Epithelial cell of proximal tubule (primary cell): ENCODE measurements around the gene SKAP2. TPM values are rescaled to one million over a fixed set of nuclear protein-coding genes. Genes with fewer than 3 reads are reported as not detected.

Source experiments
- DNase-seq: peaks from one replicate; pipeline ENCODE4 v3.0.0-alpha.2; 2011; ENCODE audit warnings: low read depth
- H3K4me3 ChIP-seq: 2 replicates; pipeline ENCODE4 v1.5.1; 2011; ENCODE audit warnings: low read depth, mild to moderate bottlenecking, low read length
- total RNA-seq: library from RNA; depleted of rRNA; stranded (reverse); fragments of >200 nt; gene quantifications from 2 replicates; pipeline ENCODE4 v1.2.3, GENCODE V29; 2015
- TF ChIP-seq, protein P1 (sequence below): conservative IDR thresholded peaks from 2 replicates; pipeline ENCODE4 v1.5.1; 2012; ENCODE audit warnings: low read depth, mild to moderate bottlenecking, low read length

The SKAP2 gene
- total RNA-seq, 1 donor from 2014 or later = 31.5 TPM

DNA sequence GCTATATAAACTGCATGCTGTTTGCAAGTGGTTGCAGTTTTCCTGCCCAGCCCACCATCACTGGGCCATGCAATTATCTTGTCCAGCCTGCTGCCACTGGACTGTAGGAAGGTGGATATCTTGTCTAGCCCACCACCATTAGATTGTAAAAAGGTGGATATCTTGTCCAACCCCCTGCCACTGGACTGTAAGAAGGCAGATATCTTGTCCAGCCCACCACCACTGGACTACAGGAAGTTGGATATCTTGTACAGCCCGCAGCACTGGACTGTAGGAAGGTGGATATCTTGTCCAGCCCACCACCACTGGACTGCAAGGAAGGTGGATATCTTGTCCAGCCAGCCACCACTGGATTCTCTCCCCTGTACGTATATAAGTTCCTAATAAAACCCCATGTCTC, 69.8 kb downstream of the SKAP2 start:
- no peak for DNase-seq
- TF ChIP-seq, protein P1, sequence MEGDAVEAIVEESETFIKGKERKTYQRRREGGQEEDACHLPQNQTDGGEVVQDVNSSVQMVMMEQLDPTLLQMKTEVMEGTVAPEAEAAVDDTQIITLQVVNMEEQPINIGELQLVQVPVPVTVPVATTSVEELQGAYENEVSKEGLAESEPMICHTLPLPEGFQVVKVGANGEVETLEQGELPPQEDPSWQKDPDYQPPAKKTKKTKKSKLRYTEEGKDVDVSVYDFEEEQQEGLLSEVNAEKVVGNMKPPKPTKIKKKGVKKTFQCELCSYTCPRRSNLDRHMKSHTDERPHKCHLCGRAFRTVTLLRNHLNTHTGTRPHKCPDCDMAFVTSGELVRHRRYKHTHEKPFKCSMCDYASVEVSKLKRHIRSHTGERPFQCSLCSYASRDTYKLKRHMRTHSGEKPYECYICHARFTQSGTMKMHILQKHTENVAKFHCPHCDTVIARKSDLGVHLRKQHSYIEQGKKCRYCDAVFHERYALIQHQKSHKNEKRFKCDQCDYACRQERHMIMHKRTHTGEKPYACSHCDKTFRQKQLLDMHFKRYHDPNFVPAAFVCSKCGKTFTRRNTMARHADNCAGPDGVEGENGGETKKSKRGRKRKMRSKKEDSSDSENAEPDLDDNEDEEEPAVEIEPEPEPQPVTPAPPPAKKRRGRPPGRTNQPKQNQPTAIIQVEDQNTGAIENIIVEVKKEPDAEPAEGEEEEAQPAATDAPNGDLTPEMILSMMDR = no peak
- H3K4me3 ChIP-seq = no peak overlapping the region

DNA sequence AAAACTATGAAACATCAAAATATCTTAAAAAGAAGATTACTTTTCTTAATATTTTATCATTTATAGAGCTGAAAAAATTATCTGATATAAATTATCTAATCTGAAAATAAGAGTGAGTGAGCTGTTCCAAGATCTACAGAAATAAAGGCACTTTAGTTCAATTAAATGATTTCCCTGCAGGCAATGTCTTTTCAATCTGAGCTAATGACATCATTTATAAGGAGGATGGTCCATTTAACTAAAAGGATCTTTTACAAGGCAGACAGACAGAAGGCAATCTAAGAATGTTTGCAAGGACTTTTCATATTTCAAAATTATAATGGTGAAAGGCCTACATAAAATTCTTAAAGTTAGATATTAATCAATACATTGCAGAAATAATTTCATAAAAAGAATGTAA, 71.8 kb downstream of the SKAP2 start:
- TF ChIP-seq, protein P1 = no peak
- no peak overlapping the region for H3K4me3 ChIP-seq
- DNase-seq = no peak

DNA sequence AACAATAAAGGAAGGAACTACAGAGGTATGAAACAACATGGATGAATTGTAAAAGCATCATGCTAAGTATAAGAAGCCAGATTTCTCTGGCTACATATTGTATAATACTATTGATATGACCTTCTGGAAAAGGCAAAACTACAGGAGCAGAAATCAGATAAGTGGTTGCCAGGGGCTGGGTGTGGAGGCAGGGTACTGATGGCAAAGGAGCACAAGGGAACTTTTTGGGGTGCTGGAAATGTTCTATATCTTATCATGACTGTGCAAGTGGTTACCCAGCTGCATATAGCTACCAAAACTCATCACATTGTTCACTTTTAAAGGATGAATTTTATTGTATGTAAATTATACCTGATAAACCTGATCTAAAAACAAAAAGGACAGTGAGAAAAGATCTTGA, 72.4 kb downstream of the SKAP2 start:
- TF ChIP-seq, protein P1 = no peak

DNA sequence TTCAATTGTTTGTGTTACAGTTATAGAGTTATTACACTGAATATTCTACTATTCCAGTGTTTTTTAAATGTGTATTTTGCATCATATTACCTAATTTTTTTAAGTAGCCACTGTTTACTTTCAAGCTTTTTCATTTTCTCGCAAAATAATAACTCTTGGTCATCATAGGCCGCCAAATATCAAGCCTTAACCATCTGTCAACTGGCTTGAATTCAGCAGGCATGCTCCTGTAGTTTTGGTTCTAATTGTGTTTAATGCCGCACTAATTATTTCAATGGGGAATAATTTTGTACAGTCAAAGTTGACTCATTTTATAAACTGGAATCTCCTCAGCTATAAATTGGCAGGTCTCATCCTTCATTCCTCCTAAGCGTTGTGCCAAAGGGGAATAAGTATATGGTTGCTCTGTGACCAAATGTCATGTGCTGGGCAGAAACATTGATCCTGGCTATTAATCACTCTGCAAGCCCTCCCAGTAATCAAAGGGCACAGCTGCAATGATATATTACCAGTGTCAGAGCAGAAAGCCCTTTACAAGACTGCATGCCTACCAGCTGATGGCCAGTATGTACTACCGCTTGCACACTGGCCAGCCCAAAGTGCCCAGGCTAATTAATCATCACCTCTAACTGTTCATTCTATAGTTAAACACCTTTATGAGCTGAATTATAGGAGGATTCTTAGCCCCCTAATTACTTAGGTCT, 74.8 kb downstream of the SKAP2 start:
- DNase-seq = no peak
- TF ChIP-seq, protein P1 = no peak

More for the DNA sequence above, 72.4 kb downstream of the SKAP2 start:
- H3K4me3 ChIP-seq = no peak overlapping the region
- no peak for DNase-seq

DNA sequence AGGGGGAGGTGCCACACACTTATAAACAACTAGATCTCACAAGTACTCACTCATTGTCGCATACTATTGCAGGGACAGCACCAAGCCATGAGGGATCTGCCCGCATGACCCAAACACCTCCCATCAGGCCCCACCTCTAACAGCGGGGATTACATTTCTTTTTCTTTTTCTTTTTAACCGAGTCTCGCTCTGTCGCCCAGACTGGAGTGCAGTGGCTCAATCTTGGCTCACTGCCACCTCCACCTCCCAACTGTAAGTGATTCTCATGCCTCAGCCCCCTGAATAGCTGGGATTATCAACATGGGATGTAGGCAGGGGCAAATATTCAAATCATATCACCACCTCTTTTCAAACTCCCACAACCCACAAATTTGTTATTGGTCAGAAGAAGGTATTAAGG, 76.7 kb downstream of the SKAP2 start:
- no peak overlapping the region for H3K4me3 ChIP-seq
- DNase-seq = no peak
- TF ChIP-seq, protein P1 = no peak

More for the DNA sequence above, 74.8 kb downstream of the SKAP2 start:
- no peak overlapping the region for H3K4me3 ChIP-seq

DNA sequence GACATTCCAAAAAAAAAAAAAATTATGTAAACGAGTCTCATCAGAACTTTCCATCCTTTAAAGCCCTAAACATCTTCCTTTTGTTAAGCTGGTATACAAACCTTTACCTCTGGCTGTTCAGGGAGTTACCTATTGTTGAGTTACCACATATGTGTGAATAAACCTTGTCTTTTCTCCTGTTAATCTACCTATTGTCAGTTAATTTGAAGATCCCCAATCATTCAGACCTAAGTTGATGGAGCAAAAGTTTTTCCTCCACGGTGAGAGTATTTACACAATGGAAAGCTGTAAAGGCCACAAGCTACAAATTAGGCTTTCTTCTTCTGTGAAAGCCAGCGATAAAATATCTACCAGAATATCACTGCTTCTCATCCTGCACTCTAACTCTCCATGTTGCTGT, 80.3 kb downstream of the SKAP2 start:
- TF ChIP-seq, protein P1 = no peak
- H3K4me3 ChIP-seq = no peak overlapping the region
- no peak for DNase-seq

DNA sequence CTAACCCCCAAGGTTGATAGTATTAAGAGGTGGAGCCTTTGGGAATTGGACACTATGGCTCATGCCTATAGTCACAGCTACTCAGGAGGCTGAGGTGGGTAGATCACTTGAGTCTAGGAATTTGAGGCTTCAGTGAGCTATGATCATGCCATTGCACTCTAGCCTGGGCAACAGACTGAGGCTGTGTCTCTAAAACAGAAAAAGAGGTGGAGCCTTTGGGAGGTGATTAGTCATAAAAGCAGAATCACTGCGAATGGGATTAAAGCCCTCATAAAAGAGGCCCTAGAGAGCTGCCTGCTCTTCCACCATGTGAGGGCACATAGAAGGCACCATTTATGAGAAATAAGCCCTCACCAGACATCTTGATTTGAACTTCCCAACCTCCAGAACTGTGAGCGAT, 81.9 kb downstream of the SKAP2 start:
- peak; percentile 38 for DNase-seq
- no peak overlapping the region for H3K4me3 ChIP-seq
- TF ChIP-seq, protein P1 = no peak
